Mesenchymal stem cell (in vitro differentiated cells and primary cell): ENCODE data around the gene AMOT.

Experiments
- DNase-seq: peaks from one replicate; pipeline ENCODE4 v3.0.0-alpha.2; 2013
- H2AFZ ChIP-seq: one replicate; pipeline ENCODE4 v1.6.1; 2013; ENCODE audit warnings: low read depth, mild to moderate bottlenecking, control low read depth, inconsistent platforms, low read length, moderate library complexity
- H2AK5ac ChIP-seq: 2 replicates; pipeline ENCODE4 v1.6.1; 2013; ENCODE audit warnings: low read length, moderate library complexity, mild to moderate bottlenecking, inconsistent platforms; ENCODE audit not compliant: severe bottlenecking
- H2BK120ac ChIP-seq: one replicate; pipeline ENCODE4 v1.6.1; 2013; ENCODE audit warnings: low read depth, mild to moderate bottlenecking, inconsistent platforms, low read length, moderate library complexity
- H2BK12ac ChIP-seq, 2 experiments: one replicate each; pipeline ENCODE4 v1.6.1; 2013; ENCODE audit warnings: inconsistent platforms in 2 of 2, low read length in 2 of 2, mild to moderate bottlenecking in 2 of 2, moderate library complexity in 2 of 2, control low read depth in 1 of 2
- H2BK15ac ChIP-seq: one replicate; pipeline ENCODE4 v1.6.1; 2013; ENCODE audit warnings: mild to moderate bottlenecking, low read depth, inconsistent platforms; ENCODE audit not compliant: poor library complexity, severe bottlenecking
- H2BK5ac ChIP-seq: 2 replicates; pipeline ENCODE4 v1.6.1; 2013; ENCODE audit warnings: low read depth, mild to moderate bottlenecking, low read length, control low read depth, inconsistent platforms; ENCODE audit not compliant: poor library complexity, severe bottlenecking
- H3K14ac ChIP-seq, 2 experiments: one replicate each; pipeline ENCODE4 v1.6.1; 2013; ENCODE audit warnings: inconsistent platforms in 2 of 2, low read length in 2 of 2, control low read depth in 1 of 2, mild to moderate bottlenecking in 1 of 2, moderate library complexity in 1 of 2
- H3K18ac ChIP-seq, 2 experiments: one replicate each; pipeline ENCODE4 v1.6.1; 2013; ENCODE audit warnings: inconsistent platforms in 2 of 2, low read length in 2 of 2, control low read depth in 1 of 2, low read depth in 1 of 2, mild to moderate bottlenecking in 1 of 2
- H3K23ac ChIP-seq, 2 experiments: one replicate each; pipeline ENCODE4 v1.6.1; 2013; ENCODE audit warnings: inconsistent platforms in 2 of 2, low read length in 2 of 2, mild to moderate bottlenecking in 2 of 2, moderate library complexity in 2 of 2, control low read depth in 1 of 2
- H3K27ac ChIP-seq: 2 replicates; pipeline ENCODE4 v1.5.1; 2013; ENCODE audit warnings: mild to moderate bottlenecking, moderate library complexity, low read length, control low read depth, inconsistent platforms; ENCODE audit not compliant: poor library complexity, severe bottlenecking
- H3K27me3 ChIP-seq, 2 experiments: 2 replicates each; pipeline versions ENCODE4 v1.6.1 to v1.7.0; 2013; ENCODE audit warnings: low read length in 2 of 2, mild to moderate bottlenecking in 2 of 2, moderate library complexity in 2 of 2, control low read depth in 1 of 2, inconsistent platforms in 1 of 2; ENCODE audit not compliant: control insufficient read depth in 1 of 2, insufficient read depth in 1 of 2
- H3K36me3 ChIP-seq, 2 experiments: 2 replicates each; pipeline versions ENCODE4 v1.6.1 to v1.7.0; 2013; ENCODE audit warnings: low read length in 2 of 2, control low read depth in 1 of 2, inconsistent platforms in 1 of 2, low read depth in 1 of 2, mild to moderate bottlenecking in 1 of 2; ENCODE audit not compliant: insufficient read depth in 2 of 2, control insufficient read depth in 1 of 2
- H3K4ac ChIP-seq, 2 experiments: one replicate each; pipeline ENCODE4 v1.6.1; 2013; ENCODE audit warnings: inconsistent platforms in 2 of 2, low read length in 2 of 2, mild to moderate bottlenecking in 2 of 2, moderate library complexity in 2 of 2, control low read depth in 1 of 2, low read depth in 1 of 2
- H3K4me1 ChIP-seq: 2 replicates; pipeline ENCODE4 v1.6.1; 2013; ENCODE audit warnings: low read depth, low read length, control low read depth; ENCODE audit not compliant: control insufficient read depth, insufficient read depth
- H3K4me2 ChIP-seq: 2 replicates; pipeline ENCODE4 v1.6.1; 2013; ENCODE audit warnings: low read length, mild to moderate bottlenecking, inconsistent platforms; ENCODE audit not compliant: poor library complexity, severe bottlenecking
- H3K4me3 ChIP-seq, 2 experiments: 2 replicates each; pipeline versions ENCODE4 v1.5.1 to v1.7.0; 2013; ENCODE audit warnings: low read length in 2 of 2, mild to moderate bottlenecking in 2 of 2, control low read depth in 1 of 2, low read depth in 1 of 2; ENCODE audit not compliant: insufficient read depth in 1 of 2
- H3K79me1 ChIP-seq: replicated peaks from 2 replicates; pipeline ENCODE4 v1.6.1; 2013; ENCODE audit warnings: mild to moderate bottlenecking, control low read depth, low read length, inconsistent platforms; ENCODE audit not compliant: poor library complexity, severe bottlenecking
- H3K9ac ChIP-seq: 2 replicates; pipeline ENCODE4 v1.7.0; 2013; ENCODE audit warnings: mild to moderate bottlenecking, low read length, moderate library complexity
- H3K9me3 ChIP-seq: 2 replicates; pipeline ENCODE4 v1.7.0; 2013; ENCODE audit warnings: mild to moderate bottlenecking, low read length; ENCODE audit not compliant: control insufficient read depth
- H4K8ac ChIP-seq: one replicate; pipeline ENCODE4 v1.6.1; 2013; ENCODE audit warnings: inconsistent platforms, mild to moderate bottlenecking, low read length, moderate library complexity
- H4K91ac ChIP-seq: one replicate; pipeline ENCODE4 v1.6.1; 2013; ENCODE audit warnings: mild to moderate bottlenecking, low read length, inconsistent platforms
- WGBS: methylation state at CpG from one replicate; pipeline ENCODE4 v1.1.7; 2013; ENCODE audit warnings: mixed read lengths; 5-methylcytosine and 5-hydroxymethylcytosine counted together

Gene AMOT

DNA sequence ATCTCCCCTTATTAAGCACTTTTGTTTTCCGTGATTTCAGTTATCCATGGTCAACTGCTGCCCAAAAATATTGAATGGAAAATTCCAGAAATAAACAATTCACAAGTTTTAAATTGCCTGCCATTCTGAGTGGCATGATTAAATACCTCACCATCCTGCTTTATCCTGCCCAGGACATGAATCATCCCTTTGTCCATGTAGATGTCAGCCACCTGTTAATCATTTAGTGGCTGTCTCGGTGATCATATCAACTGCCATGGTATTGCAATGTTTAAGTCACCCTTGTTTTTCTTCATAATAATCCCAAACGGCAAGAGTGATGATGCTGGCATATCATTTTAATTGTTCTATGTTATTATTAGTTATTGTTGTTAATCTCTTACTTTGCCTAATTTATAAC is 81.1 kb downstream of the AMOT start:
- H2AK5ac ChIP-seq = no peak overlapping the region
- H3K9me3 ChIP-seq = peaks cover 3% of the 10 kb centered on the region
- no peak overlapping the region for H4K8ac ChIP-seq
- no peak overlapping the region for H3K4me2 ChIP-seq
- no peak overlapping the region for H3K9ac ChIP-seq
- H3K27ac ChIP-seq = peak overlapping the region; percentile 68
- no peak overlapping the region for H2AFZ ChIP-seq
- peaks cover 0 to 41% of the 10 kb centered on the region in 2 experiments for H3K27me3 ChIP-seq
- no peak overlapping the region for H2BK120ac ChIP-seq
- H4K91ac ChIP-seq = no peak overlapping the region
- H3K36me3 ChIP-seq = no peaks in the 10 kb centered on the region
- WGBS = 64% methylated on average over 2 of the region's 3 CpGs
- DNase-seq = no peak
- H3K4ac ChIP-seq = no peak overlapping the region
- H3K4me1 ChIP-seq = peaks cover 2% of the 10 kb centered on the region
- no peak overlapping the region for H3K14ac ChIP-seq
- no peak overlapping the region for H2BK12ac ChIP-seq
- no peaks in the 10 kb centered on the region for H3K79me1 ChIP-seq
- no peak overlapping the region for H2BK5ac ChIP-seq
- H3K18ac ChIP-seq = no peak overlapping the region
- H3K23ac ChIP-seq = no peak overlapping the region
- H3K4me3 ChIP-seq = no peak overlapping the region
- no peak overlapping the region for H2BK15ac ChIP-seq

DNA sequence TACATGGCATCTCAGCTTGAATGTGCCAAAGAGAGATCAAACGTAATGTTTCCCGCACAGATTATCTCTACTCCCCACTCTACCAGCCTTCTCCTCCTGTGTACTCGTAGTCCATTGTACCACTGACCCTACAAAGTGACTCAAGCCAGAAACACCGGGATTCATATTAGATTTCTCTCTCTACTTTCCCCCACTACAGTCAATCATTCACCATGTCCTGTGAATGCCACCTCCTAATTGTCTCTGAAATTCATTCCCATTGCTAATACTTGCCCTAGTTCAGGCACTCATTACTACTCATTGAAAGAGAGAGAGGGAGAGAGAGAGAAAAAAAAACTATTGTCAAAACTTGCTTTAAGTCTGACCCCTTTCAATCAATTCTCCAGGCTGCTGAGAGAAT is 82.7 kb downstream of the AMOT start:
- no peak overlapping the region for H2BK15ac ChIP-seq
- no peak overlapping the region for H3K9ac ChIP-seq
- H3K14ac ChIP-seq = no peak overlapping the region
- H2BK5ac ChIP-seq = no peak overlapping the region
- H3K36me3 ChIP-seq = no peaks in the 10 kb centered on the region
- no peak overlapping the region for H3K4me3 ChIP-seq
- no peak overlapping the region for H3K4me2 ChIP-seq
- H3K23ac ChIP-seq = no peak overlapping the region
- no peak overlapping the region for H3K18ac ChIP-seq
- no peak overlapping the region for H3K27ac ChIP-seq
- no peak for DNase-seq
- 98% methylated on average over 4 of the region's 4 CpGs for WGBS
- no peak overlapping the region for H3K4ac ChIP-seq
- H3K4me1 ChIP-seq = peaks cover 2% of the 10 kb centered on the region
- no peak overlapping the region for H4K91ac ChIP-seq
- no peak overlapping the region for H2BK120ac ChIP-seq
- no peak overlapping the region for H2BK12ac ChIP-seq
- H3K9me3 ChIP-seq = peaks cover 3% of the 10 kb centered on the region
- no peak overlapping the region for H2AK5ac ChIP-seq
- no peaks in the 10 kb centered on the region for H3K79me1 ChIP-seq
- H3K27me3 ChIP-seq = peaks cover 0 to 38% of the 10 kb centered on the region in 2 experiments
- H2AFZ ChIP-seq = no peak overlapping the region
- H4K8ac ChIP-seq = no peak overlapping the region

DNA sequence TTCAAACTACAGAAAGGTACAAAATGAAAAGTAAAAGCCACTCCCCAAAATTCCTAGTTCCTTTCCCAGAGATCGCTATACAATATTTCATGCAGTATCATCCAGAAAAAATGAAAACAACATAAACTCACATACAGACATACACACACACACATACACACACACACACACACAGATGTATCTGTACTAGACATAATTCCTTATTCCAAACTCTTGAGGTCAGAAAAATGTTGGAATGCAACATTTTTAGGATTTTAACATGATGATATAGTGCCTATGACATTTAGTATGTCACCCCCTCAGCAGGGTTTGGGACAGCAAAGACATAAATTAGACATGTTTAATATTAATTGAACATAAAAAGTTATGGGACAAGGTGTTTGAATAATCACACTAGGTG is 87.5 kb downstream of the AMOT start:
- Histone ChIP-seq H4K8ac (no peak overlapping the region), H2AK5ac (no peak overlapping the region), H3K4me2 (no peak overlapping the region), H3K9me3 (no peaks in the 10 kb centered on the region), H2BK15ac (no peak overlapping the region), H3K4me1 (no peaks in the 10 kb centered on the region), H3K14ac (no peak overlapping the region), H3K9ac (no peak overlapping the region), H2BK5ac (no peak overlapping the region), H2AFZ (no peak overlapping the region), H2BK12ac (no peak overlapping the region), H2BK120ac (no peak overlapping the region), H3K79me1 (no peaks in the 10 kb centered on the region), H3K18ac (no peak overlapping the region), H3K4ac (no peak overlapping the region), H4K91ac (no peak overlapping the region), H3K23ac (no peak overlapping the region), H3K36me3 (no peaks in the 10 kb centered on the region), H3K27ac (no peak overlapping the region), H3K4me3 (no peak overlapping the region), H3K27me3 (peaks cover 0 to 18% of the 10 kb centered on the region in 2 experiments)
- 100% methylated on average over 1 of the region's 1 CpG for WGBS
- no peak for DNase-seq

DNA sequence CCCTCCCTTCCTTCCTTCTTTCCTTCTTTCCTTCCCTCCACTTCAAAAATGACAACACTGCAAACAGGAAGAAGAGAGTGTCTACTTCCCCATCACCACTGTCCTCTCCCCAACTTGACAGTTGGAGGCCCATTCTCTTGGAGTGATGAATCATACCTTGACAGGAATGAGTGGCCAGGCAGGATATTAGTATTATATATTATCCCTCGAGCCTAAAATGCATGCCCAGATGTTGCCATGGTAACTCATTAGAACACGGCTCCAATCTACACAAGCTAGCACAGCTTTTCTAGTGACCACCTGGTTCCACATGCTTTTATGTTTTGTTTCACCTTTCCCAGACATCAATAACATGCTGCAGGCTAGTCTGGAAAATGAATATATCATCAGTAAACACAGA is 89.6 kb downstream of the AMOT start:
- Histone ChIP-seq H3K18ac (no peak overlapping the region), H3K4ac (no peak overlapping the region), H4K8ac (no peak overlapping the region), H3K9me3 (no peaks in the 10 kb centered on the region), H2AFZ (no peak overlapping the region), H3K4me2 (no peak overlapping the region), H3K79me1 (no peaks in the 10 kb centered on the region), H3K27me3 (peaks cover 0 to 17% of the 10 kb centered on the region in 2 experiments), H3K9ac (no peak overlapping the region), H2BK120ac (no peak overlapping the region), H3K27ac (no peak overlapping the region), H4K91ac (no peak overlapping the region), H2BK5ac (no peak overlapping the region), H3K23ac (no peak overlapping the region), H2AK5ac (no peak overlapping the region), H3K4me3 (no peak overlapping the region), H2BK12ac (no peak overlapping the region), H2BK15ac (no peak overlapping the region), H3K14ac (no peak overlapping the region), H3K36me3 (no peaks in the 10 kb centered on the region), H3K4me1 (no peaks in the 10 kb centered on the region)
- 30% methylated on average over 2 of the region's 2 CpGs for WGBS
- no peak for DNase-seq
